Astrocyte of the spinal cord (primary cell): ENCODE measurements around the gene CYP21A2.
"Not testable (repeated sequence)": the region's sequence is repeated elsewhere in the genome, so short reads cannot be mapped to it uniquely, and the experiment has no call there.

Experiments
- DNase-seq: peaks from one replicate; pipeline ENCODE4 v3.0.0; 2011; ENCODE audit warnings: low read depth, low spot score
- H3K4me3 ChIP-seq: 2 replicates; pipeline ENCODE4 v1.5.1; 2011; ENCODE audit warnings: low read depth, mild to moderate bottlenecking, low read length, moderate library complexity
- CTCF ChIP-seq: IDR thresholded peaks from 2 replicates; pipeline ENCODE4 v1.5.1; 2012; ENCODE audit warnings: low read depth, mild to moderate bottlenecking, low read length, inconsistent platforms
- in situ Hi-C: cut with HindIII; loops from 2 replicates; pipeline ENCODE4 v1.10.0; 2017; ENCODE audit warnings: low sequenced_read_pairs

CYP21A2 gene

GRCh38 chr6:32050562-32050961, 12.3 kb downstream of the CYP21A2 start:
- H3K4me3 ChIP-seq, result no peak overlapping the region
- TF ChIP-seq CTCF, result no peak
- in situ Hi-C loops, result no loop called here
- DNase-seq, result no peak

GRCh38 chr6:32052626-32053025, 14.4 kb downstream of the CYP21A2 start:
- in situ Hi-C loops, H3K4me3 ChIP-seq, DNase-seq: not testable (repeated sequence)

- DNase-seq, in situ Hi-C loops, H3K4me3 ChIP-seq: not testable (repeated sequence)
These were observed 15.1 kb downstream of the CYP21A2 start for GRCh38 chr6:32053314-32053713.

- in situ Hi-C loops, H3K4me3 ChIP-seq, DNase-seq: not testable (repeated sequence)
These were observed 17.5 kb downstream of the CYP21A2 start for GRCh38 chr6:32055756-32056155.

- no peak overlapping the region for H3K4me3 ChIP-seq
- TF ChIP-seq CTCF, result no peak
- DNase-seq, result no peak
- in situ Hi-C loops, result no loop called here
These were observed 18.0 kb downstream of the CYP21A2 start for GRCh38 chr6:32056254-32056653.

- in situ Hi-C loops, result no loop called here
- DNase-seq, result no peak
- H3K4me3 ChIP-seq, result no peak overlapping the region
- TF ChIP-seq CTCF, result no peak
These were observed 19.8 kb downstream of the CYP21A2 start for GRCh38 chr6:32057966-32058365.

- H3K4me3 ChIP-seq, result no peak overlapping the region
- in situ Hi-C loops, result no loop called here
- no peak for DNase-seq
- TF ChIP-seq CTCF, result no peak
These were observed 20.3 kb downstream of the CYP21A2 start for GRCh38 chr6:32058511-32058963.

GRCh38 chr6:32060966-32061655, 22.9 kb downstream of the CYP21A2 start:
- no peak for DNase-seq
- TF ChIP-seq CTCF, result no peak
- H3K4me3 ChIP-seq, result no peak overlapping the region
- in situ Hi-C loops, result no loop called here
